ENCODE data around the gene EGLN3. TPM values are rescaled to one million over a fixed set of nuclear protein-coding genes. Genes with fewer than 3 reads are reported as not detected.

The EGLN3 gene
- total and polyA plus RNA-seq, 4 donors, result 1.3 to 2.3 (median 1.5) TPM

DNA sequence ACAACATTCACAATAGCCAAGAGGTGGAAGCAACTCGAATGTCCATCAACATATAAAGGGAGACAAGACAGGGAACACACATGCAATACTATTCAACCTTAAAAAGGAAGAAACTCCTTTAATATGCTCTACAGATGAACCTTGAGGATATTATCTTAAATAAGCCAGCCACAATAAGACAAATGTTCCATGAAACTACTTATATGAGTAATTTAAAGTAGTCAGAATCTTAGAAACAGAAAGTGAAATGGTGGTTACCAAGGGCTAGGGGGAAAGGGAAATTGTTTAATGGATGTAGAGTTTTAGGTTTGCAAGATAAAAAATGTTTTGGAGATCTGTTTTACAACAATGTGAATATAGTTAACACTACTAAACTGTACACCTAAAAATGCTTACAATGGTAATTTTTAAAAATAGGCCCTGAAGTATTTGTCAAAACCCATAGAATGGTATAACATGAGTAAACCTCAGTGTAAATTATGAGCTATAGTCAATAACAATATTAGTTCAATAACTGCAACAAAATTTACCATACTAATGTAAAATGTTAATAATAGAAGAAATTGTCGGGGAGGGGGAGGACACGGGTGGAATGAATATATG lies 71.1 kb downstream of the EGLN3 start:
- WGBS, result 88% methylated on average over 3 of the region's 3 CpGs
- Histone ChIP-seq H3K27me3 (ENCODE audit: control insufficient read depth in 4 of 4, insufficient read depth in 4 of 4, low read length in 3 of 4) (no peaks in the 10 kb centered on the region), H3K27ac (ENCODE audit: low read depth in 1 of 2, low read length in 2 of 2) (no peak overlapping the region), H3K36me3 (ENCODE audit: control insufficient read depth in 4 of 4, insufficient read depth in 3 of 4, low read depth in 1 of 4, low read length in 3 of 4) (no peaks in the 10 kb centered on the region), H3K9ac (ENCODE audit: low read depth in 1 of 2, low read length in 2 of 2) (no peak overlapping the region), H3K4me3 (ENCODE audit: low read depth in 1 of 3, low read length in 3 of 3) (no peak overlapping the region), H3K4me1 (ENCODE audit: control insufficient read depth in 4 of 4, insufficient read depth in 4 of 4, low read length in 3 of 4) (no peaks in the 10 kb centered on the region), H3K9me3 (ENCODE audit: control insufficient read depth in 4 of 4, low read length in 3 of 4) (peaks cover 0 to 10% (median 2%) of the 10 kb centered on the region in 4 donors)
- TF ChIP-seq JUND (IDR thresholded peaks at IDR 0.05) (no peak), GABPA (IDR thresholded peaks at IDR 0.05 in 1 of 2, conservative IDR thresholded peaks at IDR 0.05 in 1 of 2) (no peak)
- no peak for DNase-seq (ENCODE audit: low spot score)

DNA sequence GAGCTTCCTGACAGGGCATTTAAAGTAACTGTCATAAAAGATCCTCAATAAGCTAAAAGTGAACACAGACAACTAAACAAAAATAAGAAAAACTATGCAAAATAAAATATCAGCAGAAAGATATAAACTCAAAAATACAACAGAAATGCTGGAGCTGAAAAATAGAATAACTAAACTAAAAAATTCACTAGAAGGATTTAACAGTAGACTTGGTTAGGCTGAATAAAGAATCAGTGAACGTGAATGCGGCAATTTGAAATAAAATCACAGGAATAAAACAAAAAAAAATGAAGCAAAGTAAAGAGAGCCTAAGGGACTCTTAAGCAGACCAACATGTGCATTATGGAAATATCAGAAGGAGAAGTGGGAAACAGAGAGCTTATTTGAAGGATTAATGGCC lies 74.6 kb downstream of the EGLN3 start:
- 98% methylated on average over 2 of the region's 2 CpGs for WGBS

More for the DNA sequence above, 74.6 kb downstream of the EGLN3 start:
- Histone ChIP-seq H3K27ac (ENCODE audit: low read depth in 1 of 2, low read length in 2 of 2) (no peak overlapping the region), H3K9me3 (ENCODE audit: control insufficient read depth in 4 of 4, low read length in 3 of 4) (peaks cover 0 to 10% (median 2%) of the 10 kb centered on the region in 4 donors), H3K27me3 (ENCODE audit: control insufficient read depth in 4 of 4, insufficient read depth in 4 of 4, low read length in 3 of 4) (no peaks in the 10 kb centered on the region), H3K4me3 (ENCODE audit: low read depth in 1 of 3, low read length in 3 of 3) (no peak overlapping the region), H3K36me3 (ENCODE audit: control insufficient read depth in 4 of 4, insufficient read depth in 3 of 4, low read depth in 1 of 4, low read length in 3 of 4) (no peaks in the 10 kb centered on the region), H3K4me1 (ENCODE audit: control insufficient read depth in 4 of 4, insufficient read depth in 4 of 4, low read length in 3 of 4) (no peaks in the 10 kb centered on the region), H3K9ac (ENCODE audit: low read depth in 1 of 2, low read length in 2 of 2) (no peak overlapping the region)
- no peak for DNase-seq (ENCODE audit: low spot score)
- TF ChIP-seq SP1 (IDR thresholded peaks at IDR 0.05) (no peak), GABPA (IDR thresholded peaks at IDR 0.05 in 1 of 2, conservative IDR thresholded peaks at IDR 0.05 in 1 of 2) (no peak), EGR1 (IDR thresholded peaks at IDR 0.05; ENCODE audit: low read depth in 2 of 2) (no peak), NR2F2 (IDR thresholded peaks at IDR 0.05) (no peak), JUND (IDR thresholded peaks at IDR 0.05) (no peak), YY1 (IDR thresholded peaks at IDR 0.05) (no peak), MAX (IDR thresholded peaks at IDR 0.05) (no peak), RAD21 (IDR thresholded peaks at IDR 0.05) (no peak), RXRA (IDR thresholded peaks at IDR 0.05) (no peak)

Measured in liver (tissue), 9 donors.